Activated CD8-positive, alpha-beta T cell treated with anti-CD3 and anti-CD28 coated beads for 36 hours (primary cell): ENCODE measurements around the gene SOX9. TPM values are rescaled to one million over a fixed set of nuclear protein-coding genes. Genes with fewer than 3 reads are reported as not detected.

ENCODE experiments used
- ATAC-seq: fragments of 200-7000 bp; cut with Tn5 transposase; one replicate; pipeline ENCODE4 v1.10.0; 2021; ENCODE audit warnings: mild to moderate bottlenecking, moderate library complexity
- CTCF ChIA-PET: fragments of 350-600 bp; sonication (Branson Sonifier 250); formaldehyde crosslinking; loops from one replicate; lab custom pipeline; 2021; ENCODE audit warnings: antibody characterized with exemption; lab: Charles Lee
- POLR2A ChIA-PET: fragments of 350-600 bp; sonication (Branson Sonifier 250); formaldehyde crosslinking; loops from one replicate; lab custom pipeline; 2021; ENCODE audit warnings: antibody characterized with exemption; lab: Charles Lee
- DNase-seq: peaks from one replicate; pipeline ENCODE4 v3.0.0-alpha.2; 2020
- H3K27ac Mint-ChIP-seq: one replicate; pipeline ENCODE4 v1.8.0; 2021; ENCODE audit warnings: mild to moderate bottlenecking, mixed read lengths
- H3K27me3 Mint-ChIP-seq: one replicate; pipeline ENCODE4 v1.8.0; 2021; ENCODE audit warnings: mixed read lengths
- H3K36me3 Mint-ChIP-seq: one replicate; pipeline ENCODE4 v1.8.0; 2021; ENCODE audit warnings: low read depth, mixed read lengths
- H3K4me1 Mint-ChIP-seq: one replicate; pipeline ENCODE4 v1.8.0; 2021; ENCODE audit warnings: low read depth, mixed read lengths
- H3K4me3 Mint-ChIP-seq: one replicate; pipeline ENCODE4 v1.8.0; 2021; ENCODE audit warnings: mild to moderate bottlenecking, moderate library complexity, mixed read lengths
- H3K9me3 Mint-ChIP-seq: one replicate; pipeline ENCODE4 v1.8.0; 2021; ENCODE audit warnings: mixed read lengths
- intact Hi-C: fragments of 100-400 bp; cut with micrococcal nuclease; formaldehyde crosslinking; loops from one replicate; pipeline ENCODE4 v1.10.0; 2022
- total RNA-seq, 2 experiments: library from RNA; stranded (reverse); gene quantifications; one replicate each; pipeline ENCODE4 v1.2.3, GENCODE V29; 2021
- TF ChIP-seq, protein P1 (sequence below): fragments of 200-600 bp; IDR thresholded peaks from one replicate; pipeline ENCODE4 v1.8.0; 2022; ENCODE audit warnings: antibody characterized with exemption, mild to moderate bottlenecking

The SOX9 gene
- total RNA-seq, 2 experiments from 2014 or later = not detected

DNA sequence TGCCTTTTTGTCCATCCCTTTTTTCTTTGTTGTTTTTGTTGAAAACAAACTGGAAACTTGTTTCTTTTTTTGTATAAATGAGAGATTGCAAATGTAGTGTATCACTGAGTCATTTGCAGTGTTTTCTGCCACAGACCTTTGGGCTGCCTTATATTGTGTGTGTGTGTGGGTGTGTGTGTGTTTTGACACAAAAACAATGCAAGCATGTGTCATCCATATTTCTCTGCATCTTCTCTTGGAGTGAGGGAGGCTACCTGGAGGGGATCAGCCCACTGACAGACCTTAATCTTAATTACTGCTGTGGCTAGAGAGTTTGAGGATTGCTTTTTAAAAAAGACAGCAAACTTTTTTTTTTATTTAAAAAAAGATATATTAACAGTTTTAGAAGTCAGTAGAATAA, 4.9 kb downstream of the SOX9 start:
- no peak for ATAC-seq

DNA sequence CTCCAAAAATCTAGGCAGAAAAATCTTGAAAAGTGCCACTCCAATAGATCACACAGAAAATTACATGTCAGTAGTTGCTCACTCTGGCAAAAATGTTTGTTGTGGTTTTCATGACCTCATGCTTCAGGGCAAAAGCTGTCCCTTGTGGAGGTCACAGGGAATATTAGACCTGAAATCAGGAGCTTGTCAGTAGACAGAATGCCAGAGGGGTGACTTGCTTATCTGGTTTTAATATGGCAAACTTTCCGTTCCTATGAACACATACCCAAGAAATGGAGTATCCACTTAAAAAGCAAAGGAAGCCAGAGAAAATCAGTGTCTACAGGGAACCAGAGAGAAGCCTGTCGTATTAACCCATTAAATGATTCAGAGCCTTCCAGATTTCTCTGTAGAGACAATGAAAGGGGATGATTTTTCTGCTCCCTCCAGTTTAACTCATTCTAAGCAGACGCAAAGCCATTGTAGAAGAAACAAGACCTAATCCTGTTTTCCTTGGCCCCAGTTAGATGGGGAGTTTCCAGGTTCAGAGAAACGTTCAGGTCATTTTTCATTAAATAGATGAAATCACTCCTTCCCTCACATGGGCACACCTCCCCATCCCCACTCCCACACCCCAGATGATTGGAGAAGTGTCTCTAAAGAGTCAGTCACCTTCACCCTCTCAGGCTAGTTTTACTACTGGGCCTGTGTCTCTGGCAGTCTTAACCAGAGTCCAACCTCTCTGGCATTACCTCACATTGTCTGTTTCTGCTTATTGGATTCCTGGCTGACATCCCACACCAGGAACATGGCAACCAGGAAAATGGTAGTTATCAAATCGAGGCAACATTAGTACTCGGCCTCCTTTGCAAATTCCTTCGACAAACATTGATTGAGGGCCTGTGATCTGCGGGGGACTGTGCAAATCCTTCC, 6.0 kb downstream of the SOX9 start:
- ChIA-PET CTCF (no interaction called here), POLR2A (no interaction called here)
- DNase-seq (no peak), ATAC-seq (no peak)
- H3K36me3 Mint-ChIP-seq = peaks cover 2% of the 10 kb centered on the region
- intact Hi-C loops = no loop called here
- H3K27me3 Mint-ChIP-seq = peaks cover 33% of the 10 kb centered on the region
- no peak overlapping the region for H3K27ac Mint-ChIP-seq
- TF ChIP-seq, protein P1, sequence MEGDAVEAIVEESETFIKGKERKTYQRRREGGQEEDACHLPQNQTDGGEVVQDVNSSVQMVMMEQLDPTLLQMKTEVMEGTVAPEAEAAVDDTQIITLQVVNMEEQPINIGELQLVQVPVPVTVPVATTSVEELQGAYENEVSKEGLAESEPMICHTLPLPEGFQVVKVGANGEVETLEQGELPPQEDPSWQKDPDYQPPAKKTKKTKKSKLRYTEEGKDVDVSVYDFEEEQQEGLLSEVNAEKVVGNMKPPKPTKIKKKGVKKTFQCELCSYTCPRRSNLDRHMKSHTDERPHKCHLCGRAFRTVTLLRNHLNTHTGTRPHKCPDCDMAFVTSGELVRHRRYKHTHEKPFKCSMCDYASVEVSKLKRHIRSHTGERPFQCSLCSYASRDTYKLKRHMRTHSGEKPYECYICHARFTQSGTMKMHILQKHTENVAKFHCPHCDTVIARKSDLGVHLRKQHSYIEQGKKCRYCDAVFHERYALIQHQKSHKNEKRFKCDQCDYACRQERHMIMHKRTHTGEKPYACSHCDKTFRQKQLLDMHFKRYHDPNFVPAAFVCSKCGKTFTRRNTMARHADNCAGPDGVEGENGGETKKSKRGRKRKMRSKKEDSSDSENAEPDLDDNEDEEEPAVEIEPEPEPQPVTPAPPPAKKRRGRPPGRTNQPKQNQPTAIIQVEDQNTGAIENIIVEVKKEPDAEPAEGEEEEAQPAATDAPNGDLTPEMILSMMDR = no peak
- H3K9me3 Mint-ChIP-seq = no peaks in the 10 kb centered on the region
- no peak overlapping the region for H3K4me3 Mint-ChIP-seq
- H3K4me1 Mint-ChIP-seq = peaks cover 5% of the 10 kb centered on the region

More for the DNA sequence above, 4.9 kb downstream of the SOX9 start:
- TF ChIP-seq, protein P1 = no peak
- peaks cover 5% of the 10 kb centered on the region for H3K4me1 Mint-ChIP-seq
- H3K9me3 Mint-ChIP-seq = no peaks in the 10 kb centered on the region
- no peak overlapping the region for H3K27ac Mint-ChIP-seq
- H3K36me3 Mint-ChIP-seq = peaks cover 2% of the 10 kb centered on the region
- no peak for DNase-seq
- H3K27me3 Mint-ChIP-seq = peaks cover 41% of the 10 kb centered on the region
- H3K4me3 Mint-ChIP-seq = no peak overlapping the region
- ChIA-PET CTCF (no interaction called here), POLR2A (no interaction called here)
- intact Hi-C loops = no loop called here

DNA sequence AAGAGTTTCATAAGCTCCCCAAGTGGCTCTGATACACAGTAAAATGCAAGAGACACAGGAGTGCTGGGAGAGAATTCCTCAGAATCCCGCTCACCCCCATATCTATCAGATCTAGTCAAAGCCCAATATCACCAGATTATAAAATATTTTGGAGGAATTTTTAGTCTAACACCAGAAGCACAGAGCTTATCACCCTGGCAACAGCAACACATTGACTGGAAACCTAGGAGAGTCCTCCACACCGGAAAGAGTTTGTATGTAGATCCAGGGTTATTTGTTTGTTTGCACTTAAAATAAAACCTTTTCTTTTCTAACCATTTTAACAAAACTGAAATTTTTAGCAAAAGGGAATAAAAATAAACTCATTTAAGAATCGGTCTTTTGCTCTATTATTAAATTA, 7.2 kb downstream of the SOX9 start:
- peaks cover under 1% of the 10 kb centered on the region for H3K36me3 Mint-ChIP-seq
- DNase-seq (no peak), ATAC-seq (no peak)
- intact Hi-C loops = no loop called here
- POLR2A ChIA-PET = no interaction called here
- CTCF ChIA-PET = no interaction called here
- no peaks in the 10 kb centered on the region for H3K9me3 Mint-ChIP-seq
- TF ChIP-seq, protein P1 = no peak
- H3K4me3 Mint-ChIP-seq = no peak overlapping the region
- H3K4me1 Mint-ChIP-seq = peaks cover 2% of the 10 kb centered on the region
- H3K27me3 Mint-ChIP-seq = peaks cover 26% of the 10 kb centered on the region
- no peak overlapping the region for H3K27ac Mint-ChIP-seq

DNA sequence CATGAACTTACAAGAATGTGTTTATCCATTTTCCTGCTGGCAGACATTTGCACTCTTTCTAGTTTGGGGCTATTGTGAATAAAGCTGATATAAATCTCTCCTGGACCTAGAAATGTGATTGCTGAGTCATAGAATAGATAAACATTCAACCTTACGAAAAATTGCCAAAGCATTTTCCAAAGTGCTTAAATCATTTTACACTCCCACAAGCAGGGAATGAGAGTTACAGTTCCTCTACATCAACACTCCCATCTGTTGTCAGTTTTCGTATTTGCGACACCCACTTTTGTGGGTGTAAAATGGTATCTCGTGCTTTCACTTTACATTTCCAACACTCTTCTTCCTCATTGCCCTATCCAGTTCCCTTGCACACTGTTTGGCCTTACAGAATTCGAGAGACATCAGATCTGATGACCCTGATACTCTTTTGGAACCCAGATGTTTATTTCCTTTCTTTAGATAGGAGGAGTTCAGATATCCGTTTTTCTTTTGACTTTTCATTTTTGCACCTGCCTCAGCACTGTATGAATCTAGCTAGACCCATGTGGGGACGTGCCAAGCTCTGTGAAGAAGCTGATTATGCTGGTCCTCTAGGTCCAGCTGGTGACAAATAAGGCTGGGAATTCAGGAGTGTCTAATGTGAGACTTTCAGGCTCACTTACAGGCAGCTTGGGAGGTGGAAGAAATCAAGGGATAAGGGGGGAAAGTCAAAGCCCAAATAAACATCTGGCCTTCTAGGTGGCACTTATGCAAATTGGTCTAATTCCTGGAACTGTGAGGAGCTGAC, 14.0 kb downstream of the SOX9 start:
- Mint-ChIP-seq H3K9me3 (no peaks in the 10 kb centered on the region), H3K27ac (no peak overlapping the region), H3K36me3 (no peaks in the 10 kb centered on the region), H3K4me3 (no peak overlapping the region), H3K4me1 (no peaks in the 10 kb centered on the region), H3K27me3 (peaks cover 9% of the 10 kb centered on the region)
- CTCF ChIA-PET = no interaction called here
- TF ChIP-seq, protein P1 = no peak
- intact Hi-C loops = no loop called here
- POLR2A ChIA-PET = no interaction called here
- no peak for DNase-seq
- no peak for ATAC-seq
